Fibroblast of villous mesenchyme (primary cell): ENCODE measurements around the gene PLXND1. TPM values are rescaled to one million over a fixed set of nuclear protein-coding genes. Genes with fewer than 3 reads are reported as not detected.
A peak's percentile ranks its signal among the peaks of the same experiment; 100 is the strongest.

Source experiments
- DNase-seq: peaks from one replicate; pipeline ENCODE4 v3.0.0-alpha.2; 2010; ENCODE audit warnings: low read depth
- H3K4me3 ChIP-seq: 2 replicates; pipeline ENCODE4 v1.5.1; 2011; ENCODE audit warnings: low read depth, mild to moderate bottlenecking, low read length
- CTCF ChIP-seq: IDR thresholded peaks from 2 replicates; pipeline ENCODE4 v1.5.1; 2012; ENCODE audit warnings: low read depth, mild to moderate bottlenecking, low read length; ENCODE audit not compliant: insufficient read depth
- total RNA-seq: library from RNA; depleted of rRNA; stranded (reverse); fragments of >200 nt; gene quantifications from 2 replicates; pipeline ENCODE4 v1.2.3, GENCODE V29; 2012

PLXND1 gene
- total RNA-seq, 1 donor = 97.2 TPM

DNA sequence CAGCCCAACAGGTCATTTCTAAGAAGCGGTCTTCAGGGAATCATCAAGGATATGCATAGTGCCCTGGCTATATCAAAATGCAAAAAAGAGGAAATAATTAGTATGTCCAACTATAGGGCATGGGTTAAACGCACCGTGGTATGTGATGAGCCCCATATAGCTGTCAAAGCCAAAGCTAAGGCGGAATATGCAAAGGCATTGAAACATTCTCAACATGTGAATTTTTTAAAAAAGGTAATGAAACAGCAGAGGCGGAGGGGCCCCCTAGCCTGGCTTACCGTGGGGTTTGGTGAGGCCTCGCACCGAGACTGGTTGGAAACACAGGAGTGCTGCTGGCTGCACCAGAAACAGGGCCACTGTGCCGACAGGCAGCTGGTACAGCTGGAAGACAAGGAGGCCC lies 23.2 kb downstream of the PLXND1 start:
- TF ChIP-seq CTCF = no peak
- no peak for DNase-seq
- no peak overlapping the region for H3K4me3 ChIP-seq

- TF ChIP-seq CTCF = no peak
- no peak for DNase-seq
- no peak overlapping the region for H3K4me3 ChIP-seq
These were observed 23.7 kb downstream of the PLXND1 start for GRCh38 chr3:129582799-129583198.

GRCh38 chr3:129581623-129582022 lies 24.9 kb downstream of the PLXND1 start:
- H3K4me3 ChIP-seq = no peak overlapping the region
- DNase-seq = no peak
- no peak for TF ChIP-seq CTCF

DNA sequence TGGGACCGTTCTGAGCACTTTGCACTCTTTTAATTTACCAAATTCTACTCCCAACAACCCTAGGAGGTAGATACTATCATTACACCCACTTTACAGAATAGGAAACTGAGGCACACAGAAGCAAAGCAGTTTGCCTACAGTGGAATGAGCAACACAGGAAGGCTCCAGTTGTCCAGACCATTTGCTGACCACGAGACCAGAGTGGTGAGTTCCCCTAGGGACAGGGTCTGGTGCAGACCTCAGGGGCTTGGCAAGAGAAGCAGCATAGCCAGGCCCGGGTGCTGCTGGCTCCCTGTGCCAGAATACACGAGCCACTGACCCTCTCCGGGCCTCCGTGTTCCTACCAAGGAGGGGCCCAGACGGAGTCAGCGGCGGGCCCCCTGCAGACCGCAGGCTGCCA lies 26.5 kb downstream of the PLXND1 start:
- H3K4me3 ChIP-seq = no peak overlapping the region
- DNase-seq = no peak
- no peak for TF ChIP-seq CTCF

DNA sequence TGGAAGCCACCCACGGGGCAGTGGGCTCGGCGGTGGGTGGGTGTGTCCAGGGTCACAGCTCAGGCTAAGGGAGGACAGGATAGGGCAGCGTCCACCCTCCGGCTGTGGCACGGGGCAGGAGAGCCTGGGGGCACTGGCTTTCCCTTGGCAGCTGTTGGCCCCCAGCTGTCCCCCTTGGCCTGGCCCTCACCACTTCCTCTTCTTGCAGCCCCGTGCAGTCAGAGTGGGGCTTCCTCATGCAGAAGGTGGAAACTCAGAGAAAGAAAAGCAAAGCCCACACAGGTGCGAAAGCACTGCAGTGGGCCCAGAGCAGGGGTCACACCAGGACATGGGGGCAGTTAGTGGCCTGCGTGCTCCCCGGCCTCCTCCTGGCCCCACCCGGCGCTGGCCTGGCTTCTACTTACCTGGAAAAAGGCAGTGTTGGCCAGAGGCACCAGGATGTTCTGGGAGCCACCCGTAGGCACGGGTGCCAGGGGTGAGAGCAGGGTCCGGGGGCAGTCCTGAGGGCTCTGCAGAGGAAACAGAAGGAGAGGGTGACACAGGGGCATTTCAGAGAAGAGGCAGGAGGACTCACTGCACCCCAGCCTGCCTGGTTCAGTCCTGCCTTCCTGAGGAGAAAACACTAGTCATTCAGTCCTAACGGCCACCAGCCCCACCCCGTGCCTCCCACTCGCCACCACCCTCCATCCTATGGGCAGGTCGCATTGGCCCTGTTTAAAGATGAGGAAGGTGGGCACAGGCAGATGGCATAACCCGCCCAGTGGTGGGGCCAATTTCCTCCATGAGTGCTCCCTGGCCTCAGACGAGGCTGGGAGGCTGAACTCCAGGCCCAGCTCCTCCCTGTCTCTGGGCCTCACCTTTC lies 28.3 kb downstream of the PLXND1 start:
- no peak for DNase-seq
- no peak for TF ChIP-seq CTCF
- no peak overlapping the region for H3K4me3 ChIP-seq

- TF ChIP-seq CTCF = no peak
- DNase-seq = peak; percentile 78
- H3K4me3 ChIP-seq = no peak overlapping the region
These were observed 29.1 kb downstream of the PLXND1 start for GRCh38 chr3:129577366-129577765.
